Endodermal cell (in vitro differentiated cells): ENCODE results near the gene NEO1. TPM values are rescaled to one million over a fixed set of nuclear protein-coding genes. Genes with fewer than 3 reads are reported as not detected.

Experiments
- DNase-seq: peaks from one replicate; pipeline ENCODE4 v3.0.0-alpha.2; 2017
- H3K27ac ChIP-seq: 2 replicates; pipeline ENCODE4 v1.5.1; 2013; ENCODE audit warnings: mild to moderate bottlenecking, low read depth, low read length, moderate library complexity
- H3K27me3 ChIP-seq: 2 replicates; pipeline ENCODE4 v1.6.1; 2013; ENCODE audit warnings: mild to moderate bottlenecking, low read length, moderate library complexity; ENCODE audit not compliant: insufficient read depth, control insufficient read depth, poor library complexity, severe bottlenecking
- H3K36me3 ChIP-seq: 2 replicates; pipeline ENCODE4 v1.7.0; 2013; ENCODE audit warnings: mild to moderate bottlenecking, low read length, moderate library complexity; ENCODE audit not compliant: control insufficient read depth, insufficient read depth
- H3K4me1 ChIP-seq: one replicate; pipeline ENCODE4 v1.7.0; 2013; ENCODE audit warnings: low read length; ENCODE audit not compliant: control insufficient read depth, insufficient read depth
- H3K4me3 ChIP-seq: 2 replicates; pipeline ENCODE4 v1.5.1; 2013; ENCODE audit warnings: mild to moderate bottlenecking, low read length, moderate library complexity
- H3K9ac ChIP-seq: 2 replicates; pipeline ENCODE4 v1.6.1; 2013; ENCODE audit warnings: mild to moderate bottlenecking, low read length, moderate library complexity; ENCODE audit not compliant: poor library complexity, severe bottlenecking; ENCODE audit errors: extremely low read depth
- H3K9me3 ChIP-seq: 2 replicates; pipeline ENCODE4 v1.6.1; 2013; ENCODE audit warnings: mild to moderate bottlenecking, low read length, moderate library complexity; ENCODE audit not compliant: control insufficient read depth
- H3K27ac Mint-ChIP-seq: 2 replicates; pipeline ENCODE4 v1.8.0; 2020; ENCODE audit warnings: mixed read lengths
- H3K27me3 Mint-ChIP-seq: 2 replicates; pipeline ENCODE4 v1.8.0; 2021; ENCODE audit warnings: mild to moderate bottlenecking, mixed read lengths; ENCODE audit not compliant: insufficient read depth
- H3K36me3 Mint-ChIP-seq: 2 replicates; pipeline ENCODE4 v1.8.0; 2020; ENCODE audit warnings: low read depth, mixed read lengths
- H3K4me1 Mint-ChIP-seq: 2 replicates; pipeline ENCODE4 v1.8.0; 2020; ENCODE audit warnings: mixed read lengths
- H3K4me3 Mint-ChIP-seq: 2 replicates; pipeline ENCODE4 v1.8.0; 2020; ENCODE audit warnings: mild to moderate bottlenecking, moderate library complexity, mixed read lengths
- H3K9me3 Mint-ChIP-seq: 2 replicates; pipeline ENCODE4 v1.8.0; 2020; ENCODE audit warnings: mild to moderate bottlenecking, mixed read lengths
- WGBS, 2 experiments: methylation state at CpG; one replicate each; pipeline versions ENCODE4 v1.1.5 to v1.1.7; 2013; ENCODE audit warnings: missing lambda C conversion rate in 2 of 2, mixed read lengths in 1 of 2; ENCODE audit not compliant: insufficient coverage in 1 of 2, insufficient read length in 1 of 2; 5-methylcytosine and 5-hydroxymethylcytosine counted together
- total RNA-seq, 2 donors: library from RNA; stranded (reverse); fragmentation: NEBNext Ultra II Directional in 1 of 2; extraction: Animal tissue kit (Norgen Biotek cat#: 25700) in 1 of 2; gene quantifications; 2 replicates in 1 of 2; 3 replicates in 1 of 2; pipeline ENCODE4 v1.2.1, GENCODE V29; 2021
- TF ChIP-seq, protein P1 (sequence below): fragments of 200-600 bp; sonication (generic); conservative IDR thresholded peaks from 2 replicates; pipeline ENCODE4 v1.5.0; 2021; ENCODE audit warnings: antibody characterized with exemption, mild to moderate bottlenecking

Gene NEO1
- total RNA-seq, 2 donors from 2014 or later, result 132 TPM

DNA sequence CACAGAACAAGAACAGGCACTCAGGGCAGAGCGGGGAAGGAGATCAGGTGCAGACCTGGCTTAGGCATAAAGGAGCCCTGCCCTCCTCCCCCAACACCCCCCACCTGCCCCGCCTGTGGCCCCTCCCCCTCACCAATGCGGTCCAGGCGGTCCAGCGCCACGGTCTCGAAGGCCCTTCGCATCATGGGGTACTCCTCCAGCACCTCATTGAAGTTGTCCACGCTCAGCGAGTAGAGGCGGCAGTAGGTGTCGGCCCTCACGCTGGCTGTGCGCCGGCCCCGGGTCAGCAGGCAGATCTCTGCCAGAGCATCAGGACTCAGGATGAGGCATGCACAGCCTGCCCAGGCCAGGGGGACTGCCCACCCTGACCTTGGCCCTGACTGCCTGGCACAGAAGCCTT, 271.7 kb downstream of the NEO1 start:
- H3K36me3 ChIP-seq, result no peaks in the 10 kb centered on the region
- H3K4me3 ChIP-seq, result no peak overlapping the region
- Mint-ChIP-seq H3K36me3 (no peaks in the 10 kb centered on the region), H3K27me3 (peaks cover 2% of the 10 kb centered on the region), H3K9me3 (no peaks in the 10 kb centered on the region), H3K27ac (no peak overlapping the region), H3K4me3 (no peak overlapping the region), H3K4me1 (no peaks in the 10 kb centered on the region)
- TF ChIP-seq, protein P1, sequence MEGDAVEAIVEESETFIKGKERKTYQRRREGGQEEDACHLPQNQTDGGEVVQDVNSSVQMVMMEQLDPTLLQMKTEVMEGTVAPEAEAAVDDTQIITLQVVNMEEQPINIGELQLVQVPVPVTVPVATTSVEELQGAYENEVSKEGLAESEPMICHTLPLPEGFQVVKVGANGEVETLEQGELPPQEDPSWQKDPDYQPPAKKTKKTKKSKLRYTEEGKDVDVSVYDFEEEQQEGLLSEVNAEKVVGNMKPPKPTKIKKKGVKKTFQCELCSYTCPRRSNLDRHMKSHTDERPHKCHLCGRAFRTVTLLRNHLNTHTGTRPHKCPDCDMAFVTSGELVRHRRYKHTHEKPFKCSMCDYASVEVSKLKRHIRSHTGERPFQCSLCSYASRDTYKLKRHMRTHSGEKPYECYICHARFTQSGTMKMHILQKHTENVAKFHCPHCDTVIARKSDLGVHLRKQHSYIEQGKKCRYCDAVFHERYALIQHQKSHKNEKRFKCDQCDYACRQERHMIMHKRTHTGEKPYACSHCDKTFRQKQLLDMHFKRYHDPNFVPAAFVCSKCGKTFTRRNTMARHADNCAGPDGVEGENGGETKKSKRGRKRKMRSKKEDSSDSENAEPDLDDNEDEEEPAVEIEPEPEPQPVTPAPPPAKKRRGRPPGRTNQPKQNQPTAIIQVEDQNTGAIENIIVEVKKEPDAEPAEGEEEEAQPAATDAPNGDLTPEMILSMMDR, result no peak
- H3K9me3 ChIP-seq, result no peaks in the 10 kb centered on the region
- H3K4me1 ChIP-seq, result no peaks in the 10 kb centered on the region
- no peak overlapping the region for H3K27ac ChIP-seq
- no peak overlapping the region for H3K9ac ChIP-seq
- 96 to 100% methylated on average over 1 to 16 of the region's 16 CpGs for WGBS, 2 experiments
- H3K27me3 ChIP-seq, result no peaks in the 10 kb centered on the region
- DNase-seq, result no peak

DNA sequence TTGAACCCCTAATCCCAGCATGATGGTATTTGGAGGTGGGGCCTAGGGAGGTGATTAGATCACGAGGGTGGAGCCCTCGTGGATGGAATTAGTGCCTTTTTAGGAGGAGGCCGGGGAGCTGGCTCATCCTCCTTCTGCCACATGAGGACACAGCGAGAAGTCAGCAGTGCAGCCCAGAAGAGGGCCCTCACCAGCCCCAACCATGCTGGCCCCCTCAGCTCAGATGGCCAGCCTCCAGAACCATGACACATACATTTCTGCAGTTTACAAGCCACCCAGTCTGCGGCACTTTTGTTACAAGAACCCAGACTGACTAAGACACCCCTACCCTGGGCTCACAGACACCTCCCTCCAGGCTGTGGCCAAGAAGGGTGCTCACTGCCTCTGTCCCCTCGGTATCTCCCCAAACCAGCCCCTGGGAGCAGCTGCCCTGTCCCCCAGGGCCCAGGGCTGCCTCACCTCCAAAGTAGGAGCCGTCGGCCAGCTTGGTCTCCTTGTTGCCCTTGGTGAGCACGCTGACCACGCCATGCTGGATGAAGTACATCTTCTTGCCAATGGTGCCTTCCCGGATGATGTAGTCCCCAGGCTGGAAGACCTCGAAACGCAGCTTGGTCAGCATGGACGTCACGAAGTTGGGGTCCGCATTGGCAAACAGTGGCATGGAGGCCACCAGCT, 272.4 kb downstream of the NEO1 start:
- no peak overlapping the region for H3K27ac ChIP-seq
- H3K9me3 ChIP-seq, result no peaks in the 10 kb centered on the region
- H3K9ac ChIP-seq, result no peak overlapping the region
- Mint-ChIP-seq H3K36me3 (no peaks in the 10 kb centered on the region), H3K4me3 (no peak overlapping the region), H3K27ac (no peak overlapping the region), H3K27me3 (no peaks in the 10 kb centered on the region), H3K4me1 (no peaks in the 10 kb centered on the region), H3K9me3 (no peaks in the 10 kb centered on the region)
- TF ChIP-seq, protein P1, result no peak
- 95 to 98% methylated on average over 12 to 16 of the region's 16 CpGs for WGBS, 2 experiments
- H3K27me3 ChIP-seq, result no peaks in the 10 kb centered on the region
- no peaks in the 10 kb centered on the region for H3K36me3 ChIP-seq
- no peaks in the 10 kb centered on the region for H3K4me1 ChIP-seq
- H3K4me3 ChIP-seq, result no peak overlapping the region
- no peak for DNase-seq

DNA sequence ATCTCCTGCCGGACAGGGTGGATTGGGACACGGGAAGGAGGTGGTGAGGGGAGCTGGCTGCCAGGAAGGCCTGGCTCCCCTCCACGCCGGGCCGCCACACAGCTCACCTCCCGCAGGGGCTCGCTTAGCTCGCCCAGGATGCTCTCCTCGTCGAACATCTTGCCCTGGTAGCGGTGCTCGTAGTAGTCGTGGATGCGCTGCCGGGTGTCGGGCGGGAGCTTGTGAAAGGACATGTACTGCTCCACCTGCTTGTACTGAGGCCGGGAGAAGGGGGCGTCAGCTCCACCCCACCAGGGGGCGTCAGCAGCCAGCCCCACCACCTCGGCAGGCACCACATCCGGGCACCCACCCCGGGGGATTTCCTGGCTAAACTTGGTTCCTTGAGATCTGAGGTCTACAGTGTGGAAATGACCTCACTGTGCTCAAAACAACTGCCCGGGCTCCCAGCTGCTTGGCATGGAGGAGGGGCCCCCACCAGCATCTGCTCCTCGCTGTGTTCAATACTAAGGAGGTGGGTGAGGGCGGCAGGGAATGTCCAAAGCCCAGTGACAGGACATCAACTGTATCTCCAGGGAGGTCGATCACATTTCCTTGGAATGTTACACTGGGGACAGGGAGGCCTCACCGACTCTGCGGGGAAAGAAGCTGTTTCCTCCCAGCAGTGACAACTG, 273.1 kb downstream of the NEO1 start:
- Mint-ChIP-seq H3K36me3 (no peaks in the 10 kb centered on the region), H3K9me3 (no peaks in the 10 kb centered on the region), H3K27ac (no peak overlapping the region), H3K4me3 (no peak overlapping the region), H3K27me3 (no peaks in the 10 kb centered on the region), H3K4me1 (no peaks in the 10 kb centered on the region)
- DNase-seq, result peak; percentile 67
- Histone ChIP-seq H3K9me3 (no peaks in the 10 kb centered on the region), H3K27ac (no peak overlapping the region), H3K4me3 (no peak overlapping the region), H3K9ac (no peak overlapping the region), H3K36me3 (no peaks in the 10 kb centered on the region), H3K27me3 (no peaks in the 10 kb centered on the region), H3K4me1 (no peaks in the 10 kb centered on the region)
- WGBS, 2 experiments, result 89 to 90% methylated on average over 21 to 29 of the region's 29 CpGs
- TF ChIP-seq, protein P1, result peak; percentile 74
